Measurements from ENCODE around the gene PRDM16.

The PRDM16 gene

DNA sequence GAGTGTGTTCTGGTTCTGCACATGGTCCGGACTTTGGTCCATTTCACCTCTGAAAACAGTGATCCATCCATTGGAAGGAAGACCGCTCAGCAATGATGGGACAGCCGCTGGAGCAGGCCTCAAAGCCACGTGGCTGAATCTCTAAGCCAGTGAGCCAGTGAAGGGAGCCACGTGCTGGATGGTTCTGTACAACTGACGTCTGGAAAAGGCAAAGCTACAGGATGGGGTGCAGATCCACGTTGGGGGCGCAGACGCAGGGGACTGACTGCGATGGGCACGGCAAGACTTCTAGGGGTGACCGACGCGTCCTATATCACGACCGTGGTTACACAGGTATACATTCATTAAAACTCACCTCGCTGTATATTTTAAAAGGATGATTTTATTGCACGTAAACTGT is 375.3 kb downstream of the PRDM16 start:
- H3K4me2 ChIP-seq (ENCODE audit: insufficient read depth, low read length): no peak overlapping the region
- H3K79me2 ChIP-seq (ENCODE audit: insufficient read depth, low read length): no peaks in the 10 kb centered on the region
- TF ChIP-seq CTCF (IDR thresholded peaks at IDR 0.05; ENCODE audit: borderline replicate concordance, extremely low read depth, low read length, poor library complexity, severe bottlenecking) (no peak), EZH2 (IDR thresholded peaks at IDR 0.05; ENCODE audit: borderline replicate concordance, low read depth, low read length, severe bottlenecking) (no peak)
- H2AFZ ChIP-seq (ENCODE audit: low read depth, low read length): no peak overlapping the region
- no peak overlapping the region for H3K4me3 ChIP-seq (ENCODE audit: low read depth in 1 of 2, low read length in 2 of 2)
- no peaks in the 10 kb centered on the region for H3K4me1 ChIP-seq (ENCODE audit: insufficient read depth, low read length)
- no peak overlapping the region for H3K9ac ChIP-seq (ENCODE audit: low read depth, low read length)
- no peaks in the 10 kb centered on the region for H4K20me1 ChIP-seq (ENCODE audit: insufficient read depth, low read length)
- no peaks in the 10 kb centered on the region for H3K9me3 ChIP-seq (ENCODE audit: insufficient read depth, low read length, severe bottlenecking)
- no peaks in the 10 kb centered on the region for H3K27me3 ChIP-seq (ENCODE audit: insufficient read depth, low read length, poor library complexity)
- no peaks in the 10 kb centered on the region for H3K36me3 ChIP-seq (ENCODE audit: insufficient read depth, low read length)
- H3K27ac ChIP-seq (ENCODE audit: low read length): no peak overlapping the region
- ATAC-seq (ENCODE audit: insufficient read depth, low read depth): no peak
- DNase-seq: no peak

GRCh38 chr1:3444736-3445135 is 375.7 kb downstream of the PRDM16 start:
- ATAC-seq (ENCODE audit: insufficient read depth, low read depth): no peak
- no peak for DNase-seq
- no peaks in the 10 kb centered on the region for H3K79me2 ChIP-seq (ENCODE audit: insufficient read depth, low read length)
- no peak overlapping the region for H2AFZ ChIP-seq (ENCODE audit: low read depth, low read length)
- H3K4me3 ChIP-seq (ENCODE audit: low read depth in 1 of 2, low read length in 2 of 2): no peak overlapping the region
- H3K4me2 ChIP-seq (ENCODE audit: insufficient read depth, low read length): no peak overlapping the region
- H3K9me3 ChIP-seq (ENCODE audit: insufficient read depth, low read length, severe bottlenecking): no peaks in the 10 kb centered on the region
- H4K20me1 ChIP-seq (ENCODE audit: insufficient read depth, low read length): no peaks in the 10 kb centered on the region
- no peak overlapping the region for H3K9ac ChIP-seq (ENCODE audit: low read depth, low read length)
- no peaks in the 10 kb centered on the region for H3K27me3 ChIP-seq (ENCODE audit: insufficient read depth, low read length, poor library complexity)
- H3K27ac ChIP-seq (ENCODE audit: low read length): no peak overlapping the region
- H3K4me1 ChIP-seq (ENCODE audit: insufficient read depth, low read length): no peaks in the 10 kb centered on the region
- TF ChIP-seq CTCF (IDR thresholded peaks at IDR 0.05; ENCODE audit: borderline replicate concordance, extremely low read depth, low read length, poor library complexity, severe bottlenecking): no peak
- TF ChIP-seq EZH2 (IDR thresholded peaks at IDR 0.05; ENCODE audit: borderline replicate concordance, low read depth, low read length, severe bottlenecking): no peak
- no peaks in the 10 kb centered on the region for H3K36me3 ChIP-seq (ENCODE audit: insufficient read depth, low read length)

DNA sequence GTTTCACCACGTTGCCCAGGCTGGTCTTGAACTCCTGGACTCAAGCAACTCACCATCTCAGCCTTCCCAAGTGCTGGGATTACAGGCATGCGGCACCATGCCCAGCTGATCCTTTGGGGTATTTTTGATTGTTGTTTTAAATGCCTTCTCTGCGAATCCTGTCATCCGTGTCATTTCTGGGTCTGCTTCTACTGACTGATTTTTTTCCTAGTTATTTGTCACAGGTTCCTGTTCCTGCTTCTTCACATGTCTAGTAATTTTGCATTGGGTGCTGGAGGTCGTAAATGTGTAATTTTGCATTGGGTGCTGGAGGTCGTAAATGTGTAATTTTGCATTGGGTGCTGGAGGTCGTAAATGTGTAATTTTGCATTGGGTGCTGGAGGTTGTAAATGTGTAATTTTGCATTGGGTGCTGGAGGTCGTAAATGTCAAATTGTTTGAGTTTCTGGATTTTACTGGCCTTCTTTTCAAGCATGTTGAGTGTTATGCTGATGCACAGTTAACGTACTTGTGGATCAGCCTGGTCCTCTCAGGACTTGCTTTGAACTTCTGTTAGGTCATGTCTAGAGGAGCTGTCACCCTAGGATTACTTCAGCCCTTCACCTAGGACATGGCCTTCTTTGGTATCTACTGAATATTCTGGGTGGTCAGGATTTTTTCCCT is 381.3 kb downstream of the PRDM16 start:
- no peaks in the 10 kb centered on the region; the same call in 1 of the 2 replicates for H3K4me1 ChIP-seq (ENCODE audit: insufficient read depth, low read length)
- no peak overlapping the region for H3K27ac ChIP-seq (ENCODE audit: low read length)
- ATAC-seq (ENCODE audit: insufficient read depth, low read depth): no peak
- H3K27me3 ChIP-seq (ENCODE audit: insufficient read depth, low read length, poor library complexity): peaks cover 7% of the 10 kb centered on the region
- H2AFZ ChIP-seq (ENCODE audit: low read depth, low read length): no peak overlapping the region
- H3K4me2 ChIP-seq (ENCODE audit: insufficient read depth, low read length): no peak overlapping the region
- DNase-seq: no peak
- TF ChIP-seq CTCF (IDR thresholded peaks at IDR 0.05; ENCODE audit: borderline replicate concordance, extremely low read depth, low read length, poor library complexity, severe bottlenecking) (no peak), EZH2 (IDR thresholded peaks at IDR 0.05; ENCODE audit: borderline replicate concordance, low read depth, low read length, severe bottlenecking) (no peak)
- H4K20me1 ChIP-seq (ENCODE audit: insufficient read depth, low read length): peaks cover 21% of the 10 kb centered on the region
- H3K4me3 ChIP-seq (ENCODE audit: low read depth in 1 of 2, low read length in 2 of 2): no peak overlapping the region
- no peaks in the 10 kb centered on the region for H3K9me3 ChIP-seq (ENCODE audit: insufficient read depth, low read length, severe bottlenecking)
- H3K9ac ChIP-seq (ENCODE audit: low read depth, low read length): no peak overlapping the region
- H3K36me3 ChIP-seq (ENCODE audit: insufficient read depth, low read length): no peaks in the 10 kb centered on the region
- H3K79me2 ChIP-seq (ENCODE audit: insufficient read depth, low read length): no peaks in the 10 kb centered on the region
